ENCODE measurements around the gene KCNJ1. TPM values are rescaled to one million over a fixed set of nuclear protein-coding genes. Genes with fewer than 3 reads are reported as not detected.

The KCNJ1 gene
- total and polyA plus RNA-seq, 8 donors: 0.03 to 0.28 (median 0.08) TPM; not detected in 3

DNA sequence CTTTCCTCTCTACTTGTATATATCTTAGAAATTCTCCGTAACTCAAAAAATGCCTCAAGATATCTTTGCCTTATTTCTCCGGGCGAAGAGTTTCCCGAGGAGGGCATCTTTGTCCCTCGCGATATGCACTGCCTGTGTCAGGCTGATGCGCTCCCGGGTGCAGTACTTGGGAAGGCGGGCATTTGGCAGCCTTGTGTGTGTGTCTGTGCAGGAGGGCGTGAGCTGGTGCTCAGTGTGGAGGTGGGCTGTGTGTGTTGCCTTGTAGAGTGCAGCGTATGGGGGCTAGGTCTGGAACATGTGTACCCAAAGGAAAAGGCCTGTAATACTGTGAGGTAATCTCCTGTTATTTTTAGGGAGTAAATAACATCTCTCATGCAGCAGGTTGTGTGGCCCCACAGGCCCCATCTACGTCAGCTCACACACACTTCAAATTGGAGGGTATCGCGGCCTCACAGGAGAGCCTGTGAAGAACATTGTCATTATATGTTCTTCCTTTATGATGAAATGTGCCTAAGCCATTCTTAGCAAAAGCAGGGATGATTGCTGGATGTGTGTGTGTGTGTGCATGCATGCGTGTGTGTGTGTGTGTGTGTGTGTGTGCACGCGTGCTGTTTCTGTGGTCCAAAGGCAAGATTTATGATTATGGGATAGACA, 77.5 kb downstream of the KCNJ1 start:
- Histone ChIP-seq H3K36me3 (no peaks in the 10 kb centered on the region), H3K9me3 (no peaks in the 10 kb centered on the region), H3K4me3 (no peak overlapping the region), H3K27ac (no peak overlapping the region), H3K27me3 (no peaks in the 10 kb centered on the region), H3K4me1 (no peaks in the 10 kb centered on the region)
- FAIRE-seq (no peak), DNase-seq (no peak), ATAC-seq (no peak)
- intact Hi-C loops (cut with DNase I): no loop called here
- 82 to 86% methylated on average over 17 of the region's 17 CpGs for WGBS, 2 donors
- TF ChIP-seq, protein P1, sequence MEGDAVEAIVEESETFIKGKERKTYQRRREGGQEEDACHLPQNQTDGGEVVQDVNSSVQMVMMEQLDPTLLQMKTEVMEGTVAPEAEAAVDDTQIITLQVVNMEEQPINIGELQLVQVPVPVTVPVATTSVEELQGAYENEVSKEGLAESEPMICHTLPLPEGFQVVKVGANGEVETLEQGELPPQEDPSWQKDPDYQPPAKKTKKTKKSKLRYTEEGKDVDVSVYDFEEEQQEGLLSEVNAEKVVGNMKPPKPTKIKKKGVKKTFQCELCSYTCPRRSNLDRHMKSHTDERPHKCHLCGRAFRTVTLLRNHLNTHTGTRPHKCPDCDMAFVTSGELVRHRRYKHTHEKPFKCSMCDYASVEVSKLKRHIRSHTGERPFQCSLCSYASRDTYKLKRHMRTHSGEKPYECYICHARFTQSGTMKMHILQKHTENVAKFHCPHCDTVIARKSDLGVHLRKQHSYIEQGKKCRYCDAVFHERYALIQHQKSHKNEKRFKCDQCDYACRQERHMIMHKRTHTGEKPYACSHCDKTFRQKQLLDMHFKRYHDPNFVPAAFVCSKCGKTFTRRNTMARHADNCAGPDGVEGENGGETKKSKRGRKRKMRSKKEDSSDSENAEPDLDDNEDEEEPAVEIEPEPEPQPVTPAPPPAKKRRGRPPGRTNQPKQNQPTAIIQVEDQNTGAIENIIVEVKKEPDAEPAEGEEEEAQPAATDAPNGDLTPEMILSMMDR (IDR thresholded peaks at IDR 0.05): no peak

Other genes with a start within 250 kb of the KCNJ1 start
- gene FLI1, start 173.2 kb downstream of the KCNJ1 start, total RNA-seq: 1 to 10 TPM; 1.3 to 9.3 (median 2.9) TPM
- gene FLI1, start 173.2 kb downstream of the KCNJ1 start, polyA plus RNA-seq: 1 to 10 TPM; 1.8 to 3.5 TPM
- gene KCNJ5, start 24.1 kb upstream of the KCNJ1 start, total RNA-seq: 10 to 100 TPM in 4 of 6 donors, 1 to 10 TPM in 2; 4.6 to 17.6 (median 12.0) TPM
- 1 to 10 TPM; 1.1 to 2.8 TPM for gene KCNJ5, start 24.1 kb upstream of the KCNJ1 start, polyA plus RNA-seq
- under 1 TPM in 4 of 6 donors, not detected in 2; 0.12 to 0.19 (median 0.13) TPM for gene TP53AIP1, start 75.6 kb upstream of the KCNJ1 start, total RNA-seq
- gene TP53AIP1, start 75.6 kb upstream of the KCNJ1 start, polyA plus RNA-seq: 1 to 10 TPM in 1 of 2 donors, under 1 TPM in 1; 0.70 to 1.0 TPM